Measurements from ENCODE around the gene AOPEP.
A peak's percentile ranks its signal among the peaks of the same experiment; 100 is the strongest.
"Not testable (repeated sequence)": the region's sequence is repeated elsewhere in the genome, so short reads cannot be mapped to it uniquely, and the experiment has no call there.

AOPEP gene

GRCh38 chr9:95003689-95004410 is 277.4 kb downstream of the AOPEP start:
- DNase-seq = peak; percentile 29

- peak; percentile 52 for DNase-seq
Measured at GRCh38 chr9:95004411-95005277, 278.1 kb downstream of the AOPEP start.

- no peak for DNase-seq
Measured at GRCh38 chr9:95005278-95006143, 279.0 kb downstream of the AOPEP start.

- no peak for DNase-seq
Measured at GRCh38 chr9:95007226-95007869, 280.8 kb downstream of the AOPEP start.

GRCh38 chr9:95008151-95008771 is 281.8 kb downstream of the AOPEP start:
- DNase-seq = no peak

- no peak for DNase-seq
Measured at GRCh38 chr9:95009459-95009858, 283.0 kb downstream of the AOPEP start.

- no peak for DNase-seq
Measured at GRCh38 chr9:95010431-95010838, 283.9 kb downstream of the AOPEP start.

- no peak for DNase-seq
Measured at GRCh38 chr9:95012035-95012708, 285.7 kb downstream of the AOPEP start.

- DNase-seq = no peak
Measured at GRCh38 chr9:95012902-95013301, 286.4 kb downstream of the AOPEP start.

- no peak for DNase-seq
Measured at GRCh38 chr9:95014917-95015316, 288.4 kb downstream of the AOPEP start.

GRCh38 chr9:95015569-95015968 is 289.1 kb downstream of the AOPEP start:
- DNase-seq = no peak

GRCh38 chr9:95017062-95017461 is 290.6 kb downstream of the AOPEP start:
- DNase-seq = no peak

GRCh38 chr9:95017661-95018060 is 291.2 kb downstream of the AOPEP start:
- DNase-seq = no peak

- no peak for DNase-seq
Measured at GRCh38 chr9:95018099-95018936, 291.8 kb downstream of the AOPEP start.

GRCh38 chr9:95020644-95021043 is 294.1 kb downstream of the AOPEP start:
- not testable (repeated sequence) for DNase-seq

- DNase-seq = no peak
Measured at GRCh38 chr9:95021166-95021886, 294.8 kb downstream of the AOPEP start.

- no peak for DNase-seq
Measured at GRCh38 chr9:95022657-95023056, 296.2 kb downstream of the AOPEP start.

- peak; percentile 63 for DNase-seq
Measured at GRCh38 chr9:95023217-95024003, 296.9 kb downstream of the AOPEP start.

GRCh38 chr9:95024097-95024671 is 297.7 kb downstream of the AOPEP start:
- no peak for DNase-seq

All from NCI-H510A (cell line).